K562 (cell line): ENCODE measurements around the gene ELF2. TPM values are rescaled to one million over a fixed set of nuclear protein-coding genes. Genes with fewer than 3 reads are reported as not detected.

Experiments
- polyA plus RNA-seq, 8 experiments: library from polyadenylated mRNA; depleted of rRNA in 4 of 8; stranded (reverse) in 5 of 8; unstranded in 3 of 8; fragments of >200 nt; fragmentation: Nextera tagmentation in 2 of 8; fragmentation: Illumina TruSeq in 1 of 8; extraction: Ambion mirVana in 2 of 8; extraction: Trizol in 1 of 8; gene quantifications; 2 replicates each; pipeline versions ENCODE4 v1.2.1 to v1.2.3, GENCODE V29; 2011 to 2014; ENCODE audit warnings: inconsistent platforms in 1 of 8, missing spikeins in 1 of 8
- total RNA-seq, 7 experiments: library from RNA; depleted of rRNA in 6 of 7; stranded (reverse); fragments of >200 nt in 6 of 7; fragmentation: Illumina TruSeq in 2 of 7; extraction: Trizol in 2 of 7; gene quantifications; 2 replicates each; pipeline versions ENCODE4 v1.2.1 to v1.2.3, GENCODE V29; 2011 to 2021; ENCODE audit warnings: low replicate concordance in 1 of 7
- TF ChIP-seq, protein P1 (sequence below), 2 experiments: fragments of 450-650 bp; formaldehyde crosslinking in 1 of 2; IDR thresholded peaks; 2 replicates each; pipeline versions ENCODE4 v1.4.0 to v1.6.1; 2014 to 2020; ENCODE audit warnings: mild to moderate bottlenecking in 2 of 2, borderline replicate concordance in 1 of 2, low read depth in 1 of 2

ELF2 gene
- total and polyA plus RNA-seq, 9 of the 15 experiments (the other 6 are each of a cell fraction or from before 2014, with no cell fraction given), result 9.4 to 58.7 (median 41.6) TPM

DNA sequence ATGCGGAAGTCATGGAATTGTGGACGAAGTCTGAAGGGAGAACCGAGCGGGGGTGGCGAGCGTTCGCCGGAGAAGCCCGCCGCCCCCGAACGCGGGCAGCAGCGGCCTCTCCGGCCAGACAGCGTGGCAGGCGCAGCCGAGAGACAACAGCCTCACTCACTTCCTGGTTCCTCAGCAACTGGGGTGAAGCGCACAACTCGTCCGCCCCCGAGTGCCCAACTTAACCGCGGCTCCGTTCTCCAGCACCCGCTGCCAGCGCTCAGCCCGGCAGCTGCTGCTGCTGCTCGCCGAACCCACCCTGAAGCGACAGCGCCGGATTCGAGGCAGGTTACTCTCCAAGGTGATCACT is 93.4 kb downstream of the ELF2 start (continued):
- TF ChIP-seq, protein P1, sequence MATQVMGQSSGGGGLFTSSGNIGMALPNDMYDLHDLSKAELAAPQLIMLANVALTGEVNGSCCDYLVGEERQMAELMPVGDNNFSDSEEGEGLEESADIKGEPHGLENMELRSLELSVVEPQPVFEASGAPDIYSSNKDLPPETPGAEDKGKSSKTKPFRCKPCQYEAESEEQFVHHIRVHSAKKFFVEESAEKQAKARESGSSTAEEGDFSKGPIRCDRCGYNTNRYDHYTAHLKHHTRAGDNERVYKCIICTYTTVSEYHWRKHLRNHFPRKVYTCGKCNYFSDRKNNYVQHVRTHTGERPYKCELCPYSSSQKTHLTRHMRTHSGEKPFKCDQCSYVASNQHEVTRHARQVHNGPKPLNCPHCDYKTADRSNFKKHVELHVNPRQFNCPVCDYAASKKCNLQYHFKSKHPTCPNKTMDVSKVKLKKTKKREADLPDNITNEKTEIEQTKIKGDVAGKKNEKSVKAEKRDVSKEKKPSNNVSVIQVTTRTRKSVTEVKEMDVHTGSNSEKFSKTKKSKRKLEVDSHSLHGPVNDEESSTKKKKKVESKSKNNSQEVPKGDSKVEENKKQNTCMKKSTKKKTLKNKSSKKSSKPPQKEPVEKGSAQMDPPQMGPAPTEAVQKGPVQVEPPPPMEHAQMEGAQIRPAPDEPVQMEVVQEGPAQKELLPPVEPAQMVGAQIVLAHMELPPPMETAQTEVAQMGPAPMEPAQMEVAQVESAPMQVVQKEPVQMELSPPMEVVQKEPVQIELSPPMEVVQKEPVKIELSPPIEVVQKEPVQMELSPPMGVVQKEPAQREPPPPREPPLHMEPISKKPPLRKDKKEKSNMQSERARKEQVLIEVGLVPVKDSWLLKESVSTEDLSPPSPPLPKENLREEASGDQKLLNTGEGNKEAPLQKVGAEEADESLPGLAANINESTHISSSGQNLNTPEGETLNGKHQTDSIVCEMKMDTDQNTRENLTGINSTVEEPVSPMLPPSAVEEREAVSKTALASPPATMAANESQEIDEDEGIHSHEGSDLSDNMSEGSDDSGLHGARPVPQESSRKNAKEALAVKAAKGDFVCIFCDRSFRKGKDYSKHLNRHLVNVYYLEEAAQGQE (IDR thresholded peaks at IDR 0.05; ENCODE audit: borderline replicate concordance), result peak; percentile 8; the same call in 1 of the 2 replicates
- TF ChIP-seq, protein P1 (CRISPR knock-in tag; IDR thresholded peaks at IDR 0.05; ENCODE audit: low read depth), result no peak
